HG03196 (cell line): Measurements from ENCODE around the gene EPHB1.

Source experiments
- ATAC-seq: cut with Tn5 transposase; IDR thresholded peaks from one replicate; pipeline ENCODE4 v1.9.1; 2021; ENCODE audit not compliant: unreplicated experiment

The EPHB1 gene

DNA sequence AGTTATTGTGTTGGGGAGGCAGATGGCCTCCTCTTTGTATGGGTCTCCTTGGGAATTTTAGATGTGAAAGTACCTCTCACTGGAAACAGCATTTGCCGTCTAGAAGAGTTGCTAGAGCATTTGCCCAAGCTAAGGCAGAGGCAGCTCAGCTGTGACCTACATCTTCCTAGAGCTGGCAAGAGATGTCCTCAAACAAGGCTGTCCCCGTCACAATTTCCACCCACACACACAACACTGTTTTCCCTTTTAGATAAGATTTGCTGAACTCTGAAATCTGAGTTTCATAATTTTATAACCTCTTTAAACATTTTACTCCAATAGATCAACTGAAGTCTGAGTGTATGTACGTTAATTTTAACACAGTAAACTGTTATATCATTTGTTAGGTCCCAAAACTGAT lies 352.6 kb downstream of the EPHB1 start:
- no peak for ATAC-seq

GRCh38 chr3:135148398-135149020 lies 353.4 kb downstream of the EPHB1 start:
- no peak for ATAC-seq

DNA sequence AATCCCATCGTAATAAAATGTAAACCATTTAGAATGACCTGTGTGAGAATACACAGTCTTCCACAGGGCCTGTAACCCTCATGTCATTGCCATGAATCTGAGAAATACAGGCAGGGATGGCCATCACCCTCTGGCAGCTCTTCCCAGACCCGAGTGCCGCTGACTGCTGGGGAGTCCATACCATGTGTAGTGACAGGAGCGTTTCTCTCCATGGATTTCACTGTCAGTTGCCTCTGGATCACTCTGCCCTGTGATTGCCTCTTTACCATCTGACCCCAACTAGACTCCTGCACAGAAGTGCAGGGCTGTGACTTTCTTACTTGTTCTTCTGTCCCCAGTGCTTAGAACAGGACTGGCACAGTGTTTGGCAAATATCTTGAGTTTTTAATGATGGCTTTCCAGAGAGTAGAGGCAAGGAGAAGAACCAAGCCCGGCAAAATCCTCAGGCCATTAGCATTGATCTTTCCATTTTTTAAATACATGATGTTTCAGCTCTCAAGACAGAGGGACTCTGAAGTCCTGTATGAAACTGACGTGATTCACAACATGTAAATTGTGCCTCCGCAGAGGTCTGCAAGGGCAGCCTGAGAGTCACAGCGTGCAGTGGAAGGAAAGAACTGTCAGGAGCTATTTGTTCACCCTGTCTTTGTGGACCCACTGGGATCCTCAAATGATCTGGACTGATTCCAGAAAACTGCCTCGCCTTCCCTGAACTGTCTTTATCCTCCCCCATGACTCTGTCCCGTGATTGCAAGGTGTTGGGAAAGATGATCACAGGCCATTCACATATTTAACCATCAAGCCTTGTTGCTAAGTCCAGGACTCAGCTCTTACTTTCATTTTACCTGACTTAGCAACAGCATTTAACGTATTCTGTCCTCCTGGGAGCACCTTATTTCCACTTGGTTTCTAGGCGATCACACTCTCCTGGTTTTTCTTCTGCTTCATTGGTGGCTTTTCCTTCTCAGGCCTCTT lies 354.9 kb downstream of the EPHB1 start:
- no peak for ATAC-seq

GRCh38 chr3:135154186-135154585 lies 359.1 kb downstream of the EPHB1 start:
- no peak for ATAC-seq

DNA sequence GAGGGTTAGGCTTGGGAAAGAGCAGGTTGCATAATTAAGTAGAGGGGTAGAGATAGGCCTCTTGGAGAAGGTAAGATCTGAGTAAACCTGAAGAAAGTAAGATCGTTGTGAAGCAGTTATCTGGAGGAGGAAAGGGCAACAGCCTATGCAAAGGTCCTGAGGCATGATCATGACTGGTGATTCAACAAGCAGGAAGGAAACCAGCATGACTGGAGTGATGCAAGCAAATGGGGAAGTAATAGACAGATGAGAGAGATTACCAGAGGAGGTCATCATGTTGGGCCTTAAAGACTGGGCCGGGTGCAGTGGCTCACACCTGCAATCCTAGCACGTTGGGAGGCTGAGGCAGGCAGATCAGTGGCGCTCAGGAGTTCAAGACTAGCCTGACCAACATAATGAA lies 360.2 kb downstream of the EPHB1 start:
- ATAC-seq, result no peak

GRCh38 chr3:135155791-135156190 lies 360.7 kb downstream of the EPHB1 start:
- ATAC-seq, result no peak

GRCh38 chr3:135157045-135157740 lies 362.1 kb downstream of the EPHB1 start:
- no peak for ATAC-seq

GRCh38 chr3:135158520-135158919 lies 363.5 kb downstream of the EPHB1 start:
- no peak for ATAC-seq

DNA sequence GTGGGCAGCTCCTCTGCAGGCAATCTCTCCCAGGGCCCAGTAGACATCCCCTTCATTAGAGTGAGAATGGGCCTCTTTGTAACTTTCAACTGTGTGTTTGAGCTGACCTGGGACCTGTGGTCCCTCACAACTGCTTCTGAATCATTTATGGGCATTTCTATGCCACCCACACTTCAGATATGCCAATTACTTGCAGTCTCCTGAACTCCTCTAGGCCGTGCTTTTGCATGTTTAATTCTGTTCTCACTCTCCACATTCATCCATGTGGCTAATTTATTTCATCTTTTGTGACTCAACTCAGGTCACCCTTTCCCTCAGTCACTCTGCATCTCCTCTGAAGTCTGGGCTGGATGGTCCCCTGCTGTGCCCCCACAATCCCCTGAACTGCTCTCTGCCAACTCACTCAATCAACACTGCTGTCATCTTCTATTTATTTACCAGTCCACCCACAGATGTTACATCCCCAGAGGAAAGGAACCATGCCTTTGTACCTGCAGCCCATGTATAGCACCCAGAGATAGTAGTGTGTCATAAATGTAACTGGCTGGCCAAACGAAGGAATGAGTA lies 364.7 kb downstream of the EPHB1 start:
- ATAC-seq, result no peak

DNA sequence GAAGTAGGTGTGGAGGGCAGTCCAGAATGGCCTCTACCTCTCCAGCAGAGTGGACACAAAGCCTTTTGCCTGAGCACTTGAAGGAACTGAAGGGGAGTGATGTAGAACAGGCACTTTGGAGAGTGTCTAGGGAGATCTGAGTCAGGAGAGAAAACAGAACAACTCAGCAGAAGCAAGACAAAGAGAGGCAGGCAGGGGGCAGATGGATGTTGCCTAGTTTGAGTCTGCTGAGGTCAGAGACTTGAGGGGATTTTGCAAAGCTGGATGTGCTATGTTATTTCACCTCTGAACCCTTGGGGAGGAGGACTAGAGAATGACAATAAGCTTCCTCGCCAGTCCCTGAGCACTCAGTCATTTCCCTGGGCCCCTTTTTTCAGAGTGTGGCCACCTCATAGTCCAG lies 366.4 kb downstream of the EPHB1 start:
- no peak for ATAC-seq

DNA sequence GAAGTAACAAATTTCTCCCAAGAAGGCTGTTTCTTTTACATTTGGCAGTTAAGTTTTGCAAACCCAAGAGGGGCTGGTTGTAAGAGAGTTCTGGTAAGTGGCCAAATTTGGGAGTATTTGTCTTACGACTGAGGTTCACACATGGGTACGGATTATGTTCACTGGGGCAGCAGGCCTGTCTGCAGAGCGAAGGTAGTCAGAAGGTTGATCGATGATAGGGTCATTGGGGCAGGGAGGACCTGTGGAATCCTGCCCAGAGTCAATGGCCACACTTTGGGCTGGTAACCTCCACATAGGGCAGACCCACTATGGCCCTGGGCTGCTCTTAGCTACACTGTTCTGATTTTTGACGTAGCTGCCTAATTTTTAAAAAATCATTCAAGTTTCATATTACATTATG lies 368.6 kb downstream of the EPHB1 start:
- ATAC-seq, result no peak

DNA sequence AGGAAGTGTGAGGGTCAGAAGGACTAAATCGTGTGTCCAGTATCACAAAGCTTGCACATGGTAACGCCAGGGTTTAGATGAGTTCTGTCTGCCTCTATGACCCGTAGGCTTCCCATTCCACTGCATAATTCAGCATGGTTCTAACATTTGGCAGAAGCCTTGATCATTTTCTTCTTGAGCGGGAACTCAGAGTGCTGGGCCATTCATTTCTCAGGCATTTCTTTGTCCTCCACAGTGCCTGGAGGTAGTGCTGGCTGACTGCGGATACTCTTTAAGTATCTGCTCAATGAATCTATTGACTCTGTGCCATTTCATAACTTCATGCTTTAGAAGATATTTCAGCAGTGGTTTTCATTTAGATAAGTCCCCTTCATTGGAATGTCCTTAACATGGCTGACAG lies 370.2 kb downstream of the EPHB1 start:
- no peak for ATAC-seq

- no peak for ATAC-seq
Measured at GRCh38 chr3:135166266-135166825, 371.3 kb downstream of the EPHB1 start.

- no peak for ATAC-seq
Measured at GRCh38 chr3:135168822-135169221, 373.8 kb downstream of the EPHB1 start.

GRCh38 chr3:135169651-135170050 lies 374.6 kb downstream of the EPHB1 start:
- no peak for ATAC-seq

DNA sequence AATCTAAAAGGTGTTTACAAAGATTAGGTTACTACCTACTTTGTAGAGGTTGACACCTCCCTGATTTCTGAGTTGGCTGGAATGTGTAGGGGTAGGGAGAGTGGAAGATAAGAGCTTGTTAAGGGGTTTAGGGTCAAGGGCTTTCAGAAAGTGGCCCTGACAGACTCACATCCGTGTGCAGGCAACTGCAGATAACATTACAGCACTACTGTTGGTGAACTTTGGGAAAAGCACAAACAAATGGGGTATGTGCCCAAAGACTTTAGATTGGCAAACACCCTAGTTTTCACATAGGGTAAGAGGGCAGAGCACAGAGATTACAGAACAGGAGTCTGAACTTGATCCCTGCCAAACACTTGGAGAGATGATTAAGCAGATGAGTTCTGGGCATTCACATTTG lies 375.7 kb downstream of the EPHB1 start:
- ATAC-seq, result no peak

DNA sequence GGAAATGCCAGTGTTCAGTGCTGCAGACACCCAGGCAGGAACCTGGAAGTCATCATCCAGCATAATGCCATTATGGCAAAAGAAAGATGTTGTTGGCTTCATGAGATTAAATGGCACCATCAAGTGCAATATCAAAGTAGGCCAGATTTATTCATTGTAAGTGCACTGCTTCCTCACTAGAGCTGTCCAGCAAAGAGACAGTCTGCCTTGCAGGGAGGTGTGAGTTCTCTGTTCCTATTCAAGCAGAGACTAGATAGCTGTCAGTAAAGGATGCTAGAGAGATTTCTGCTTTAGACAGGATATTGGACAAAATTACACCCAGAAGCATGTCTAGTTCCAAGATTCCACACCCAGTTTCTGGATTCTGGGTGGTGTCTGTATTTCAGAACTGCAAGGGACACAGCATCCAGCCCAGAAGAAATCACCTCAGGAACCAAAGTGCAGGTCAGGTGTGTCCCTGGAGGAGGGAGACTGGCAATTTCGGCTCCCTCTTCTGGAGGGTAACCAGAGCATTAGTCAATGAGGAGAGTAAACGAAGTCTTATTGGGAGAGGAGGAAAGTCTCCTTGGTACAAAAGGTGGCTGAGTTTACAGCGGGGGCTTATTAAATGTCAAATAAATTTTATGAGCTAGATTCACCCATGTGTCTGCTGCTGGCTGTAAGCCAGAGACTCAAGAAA lies 377.3 kb downstream of the EPHB1 start:
- no peak for ATAC-seq

DNA sequence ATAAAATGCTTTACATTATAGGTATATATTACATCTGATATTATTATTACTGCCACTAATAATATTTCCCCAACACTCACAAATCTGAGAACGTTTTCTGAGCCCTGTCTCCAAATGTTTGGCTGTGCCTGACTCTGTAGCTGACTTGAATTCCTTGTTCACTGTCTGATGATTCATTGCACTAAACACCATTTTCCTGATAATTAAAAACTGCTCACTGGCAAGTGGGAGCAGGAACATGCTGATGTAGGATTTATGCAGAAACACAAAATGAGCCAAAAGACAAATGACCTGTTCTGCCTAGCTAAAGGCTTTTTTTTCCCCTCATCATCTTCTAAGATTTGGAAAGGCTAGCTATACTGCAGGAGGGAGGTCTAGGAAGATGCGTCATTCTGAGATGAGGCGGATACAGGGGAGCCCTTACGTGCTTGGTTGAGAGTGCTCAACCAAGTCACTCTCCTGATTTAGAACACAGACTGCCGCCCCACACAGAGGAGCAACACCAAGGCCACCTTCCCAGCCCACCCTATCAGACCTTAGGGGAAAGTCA lies 380.7 kb downstream of the EPHB1 start:
- no peak for ATAC-seq

DNA sequence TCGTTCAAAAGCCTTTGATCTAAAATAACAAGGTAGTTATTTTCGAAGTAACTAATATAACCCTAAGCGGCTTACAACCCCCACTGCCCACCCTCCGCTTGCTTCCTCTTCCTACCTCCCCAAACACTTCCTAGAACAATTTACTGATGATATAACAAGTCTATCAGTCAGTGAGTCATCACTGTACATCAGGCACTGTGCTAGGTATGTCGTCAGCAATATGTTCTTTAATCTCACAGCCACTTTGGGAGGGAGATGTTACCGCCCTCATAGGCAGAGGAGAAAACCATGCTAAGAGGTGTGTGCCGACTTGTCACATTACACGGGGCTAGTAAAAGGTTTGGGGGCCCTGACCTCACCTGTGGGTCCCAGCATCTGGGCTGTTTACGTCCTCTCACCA lies 381.8 kb downstream of the EPHB1 start:
- no peak for ATAC-seq

DNA sequence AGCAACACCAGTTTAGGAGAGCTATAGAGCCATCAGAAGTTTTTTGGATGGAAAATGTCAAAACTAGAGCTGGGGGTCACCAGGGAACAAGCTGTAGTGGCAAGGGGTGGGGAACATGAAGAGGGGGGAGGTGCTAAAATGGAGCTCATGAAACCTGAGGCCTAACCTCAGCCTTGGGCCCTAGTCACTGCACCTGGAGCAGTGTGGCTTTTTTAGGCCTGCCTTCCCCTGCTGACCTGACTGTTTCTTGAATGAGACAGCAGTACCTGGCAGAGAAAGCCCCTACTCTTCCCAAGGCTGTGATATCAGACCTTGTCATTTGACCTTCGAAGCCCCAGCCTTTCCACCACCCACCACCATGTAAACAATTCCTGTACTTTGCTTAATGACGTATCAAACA lies 383.5 kb downstream of the EPHB1 start:
- no peak for ATAC-seq
